ENCODE results near the gene CDC25B. TPM values are rescaled to one million over a fixed set of nuclear protein-coding genes. Genes with fewer than 3 reads are reported as not detected.
A peak's percentile ranks its signal among the peaks of the same experiment; 100 is the strongest.

The CDC25B gene
- total RNA-seq, 1 donor, result 23.5 TPM

DNA sequence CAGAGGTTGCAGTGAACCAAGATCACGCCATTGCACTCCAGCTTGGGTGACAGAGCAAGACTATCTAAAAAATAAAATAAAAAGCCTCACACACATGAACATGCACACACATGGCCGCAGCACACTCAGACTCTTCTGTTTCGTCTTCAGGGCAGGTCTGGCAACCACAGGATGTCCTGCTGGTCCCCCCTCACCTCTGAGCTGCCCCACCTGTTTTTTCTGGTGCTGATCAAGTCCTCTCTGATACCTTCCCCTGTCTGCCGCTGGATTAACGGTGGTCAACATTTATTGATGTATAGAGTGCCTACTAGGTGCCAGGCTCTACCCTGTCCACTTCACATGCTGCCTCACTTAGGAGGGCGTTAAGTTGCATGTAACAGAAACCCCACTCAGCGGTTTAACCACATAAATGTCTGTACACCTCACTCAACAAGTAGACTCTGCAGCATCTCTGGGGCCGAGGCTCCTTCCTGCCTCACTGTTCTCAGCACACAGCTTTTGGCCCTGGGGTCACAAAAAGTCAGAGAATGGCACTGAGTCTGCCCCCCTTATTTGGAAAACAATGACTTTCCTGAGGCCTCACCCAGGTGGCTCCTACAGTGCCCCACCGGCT lies 19.7 kb downstream of the CDC25B start:
- Histone ChIP-seq H3K9me3 (ENCODE audit: low read depth, low read length) (no peaks in the 10 kb centered on the region), H3K4me1 (ENCODE audit: insufficient read depth, low read length) (peaks cover 24% of the 10 kb centered on the region), H2AFZ (ENCODE audit: low read length) (no peak overlapping the region), H3K36me3 (ENCODE audit: insufficient read depth, low read length) (no peaks in the 10 kb centered on the region), H3K27me3 (ENCODE audit: insufficient read depth, low read length) (no peaks in the 10 kb centered on the region), H3K79me2 (ENCODE audit: insufficient read depth, low read length) (peaks cover under 1% of the 10 kb centered on the region), H3K4me3 (ENCODE audit: insufficient read depth, low read length) (no peak overlapping the region), H4K20me1 (ENCODE audit: insufficient read depth, low read length) (no peaks in the 10 kb centered on the region), H3K27ac (ENCODE audit: low read depth, low read length) (no peak overlapping the region), H3K4me2 (ENCODE audit: insufficient read depth, low read length) (no peak overlapping the region)
- DNase-seq (ENCODE audit: insufficient read length, low spot score, missing footprints), result peak; percentile 21
- TF ChIP-seq CTCF (IDR thresholded peaks at IDR 0.05; ENCODE audit: extremely low read depth, low read depth, low read length), result no peak

GRCh38 chr20:3818155-3819151 lies 22.3 kb downstream of the CDC25B start:
- Histone ChIP-seq H3K4me2 (ENCODE audit: insufficient read depth, low read length) (no peak overlapping the region), H3K4me3 (ENCODE audit: insufficient read depth, low read length) (no peak overlapping the region), H3K27ac (ENCODE audit: low read depth, low read length) (peak overlapping the region; percentile 31), H3K9me3 (ENCODE audit: low read depth, low read length) (no peaks in the 10 kb centered on the region), H4K20me1 (ENCODE audit: insufficient read depth, low read length) (no peaks in the 10 kb centered on the region), H3K79me2 (ENCODE audit: insufficient read depth, low read length) (peaks cover 17% of the 10 kb centered on the region), H3K4me1 (ENCODE audit: insufficient read depth, low read length) (peaks cover 18% of the 10 kb centered on the region), H3K36me3 (ENCODE audit: insufficient read depth, low read length) (peaks cover 12% of the 10 kb centered on the region), H2AFZ (ENCODE audit: low read length) (peak overlapping the region; percentile 21), H3K27me3 (ENCODE audit: insufficient read depth, low read length) (no peaks in the 10 kb centered on the region)
- peak; percentile 85 for TF ChIP-seq CTCF (IDR thresholded peaks at IDR 0.05; ENCODE audit: extremely low read depth, low read depth, low read length)
- peak; percentile 95 for DNase-seq (ENCODE audit: insufficient read length, low spot score, missing footprints)

GRCh38 chr20:3819411-3820047 lies 23.4 kb downstream of the CDC25B start:
- Histone ChIP-seq H3K36me3 (ENCODE audit: insufficient read depth, low read length) (peaks cover 19% of the 10 kb centered on the region), H2AFZ (ENCODE audit: low read length) (peak overlapping the region; percentile 93), H3K9me3 (ENCODE audit: low read depth, low read length) (no peaks in the 10 kb centered on the region), H3K79me2 (ENCODE audit: insufficient read depth, low read length) (peaks cover 17% of the 10 kb centered on the region), H3K4me3 (ENCODE audit: insufficient read depth, low read length) (peak overlapping the region; percentile 98), H3K27ac (ENCODE audit: low read depth, low read length) (peak overlapping the region; percentile 100), H3K27me3 (ENCODE audit: insufficient read depth, low read length) (no peaks in the 10 kb centered on the region), H4K20me1 (ENCODE audit: insufficient read depth, low read length) (no peaks in the 10 kb centered on the region), H3K4me1 (ENCODE audit: insufficient read depth, low read length) (peaks cover 18% of the 10 kb centered on the region), H3K4me2 (ENCODE audit: insufficient read depth, low read length) (peak overlapping the region; percentile 96)
- DNase-seq (ENCODE audit: insufficient read length, low spot score, missing footprints), result peak; percentile 59
- no peak for TF ChIP-seq CTCF (IDR thresholded peaks at IDR 0.05; ENCODE audit: extremely low read depth, low read depth, low read length)

Measured in osteoblast (primary cell).